ACC112 (cell line): Measurements from ENCODE around the gene TBC1D1.

Experiments
- H2AFZ ChIP-seq: fragments of 200-600 bp; sonication (generic); one replicate; pipeline ENCODE4 v1.6.0; 2017; ENCODE audit warnings: antibody characterized with exemption, low read length; ENCODE audit not compliant: unreplicated experiment
- H3K27ac ChIP-seq: fragments of 200-600 bp; sonication (generic); 2 replicates; pipeline ENCODE4 v1.5.1; 2014; ENCODE audit warnings: low read depth, mild to moderate bottlenecking, antibody characterized with exemption, low read length, moderate library complexity
- H3K27me3 ChIP-seq: fragments of 200-600 bp; sonication (generic); 2 replicates; pipeline ENCODE4 v1.6.1; 2014; ENCODE audit warnings: mild to moderate bottlenecking, antibody characterized with exemption, low read length, moderate library complexity, mixed read lengths; ENCODE audit not compliant: insufficient read depth
- H3K36me3 ChIP-seq: fragments of 200-600 bp; sonication (generic); 2 replicates; pipeline ENCODE4 v1.6.1; 2016; ENCODE audit warnings: mild to moderate bottlenecking, antibody characterized with exemption, low read length, moderate library complexity, mixed read lengths; ENCODE audit not compliant: insufficient read depth
- H3K4me1 ChIP-seq: fragments of 200-600 bp; sonication (generic); one replicate; pipeline ENCODE4 v1.6.1; 2016; ENCODE audit warnings: low read length, mixed read lengths; ENCODE audit not compliant: insufficient read depth, unreplicated experiment, control insufficient read depth
- H3K4me3 ChIP-seq: fragments of 200-600 bp; sonication (generic); 2 replicates; pipeline ENCODE4 v1.5.1; 2014; ENCODE audit warnings: mild to moderate bottlenecking, low read depth, low read length
- H3K79me2 ChIP-seq: fragments of 200-600 bp; sonication (generic); one replicate; pipeline ENCODE4 v1.6.0; 2016; ENCODE audit warnings: low read length; ENCODE audit not compliant: control insufficient read depth, unreplicated experiment, insufficient read depth

Gene TBC1D1

DNA sequence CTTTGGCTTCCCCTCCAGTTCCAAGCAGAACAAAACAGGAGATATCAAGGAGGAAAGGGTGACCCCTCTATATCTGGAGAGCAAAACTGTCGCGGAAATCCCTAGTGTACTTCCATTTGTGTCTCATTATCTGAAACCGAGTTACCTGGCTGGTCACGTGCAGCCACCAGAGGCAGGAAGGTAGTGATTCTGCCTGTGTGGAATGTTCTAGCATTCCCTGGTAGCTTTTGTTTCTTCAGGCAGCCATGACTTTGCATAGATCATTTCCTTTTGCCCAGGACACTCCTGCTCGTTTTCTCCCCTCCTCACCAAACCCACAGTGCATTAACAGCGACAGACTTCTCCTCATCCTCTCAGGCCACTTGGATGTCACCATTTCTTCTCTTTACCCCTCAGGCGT is 177.2 kb downstream of the TBC1D1 start:
- no peak overlapping the region for H2AFZ ChIP-seq
- H3K27me3 ChIP-seq, result no peaks in the 10 kb centered on the region
- H3K36me3 ChIP-seq, result no peaks in the 10 kb centered on the region
- no peak overlapping the region for H3K27ac ChIP-seq
- H3K79me2 ChIP-seq, result no peaks in the 10 kb centered on the region
- no peak overlapping the region for H3K4me3 ChIP-seq
- H3K4me1 ChIP-seq, result peaks cover 3% of the 10 kb centered on the region

DNA sequence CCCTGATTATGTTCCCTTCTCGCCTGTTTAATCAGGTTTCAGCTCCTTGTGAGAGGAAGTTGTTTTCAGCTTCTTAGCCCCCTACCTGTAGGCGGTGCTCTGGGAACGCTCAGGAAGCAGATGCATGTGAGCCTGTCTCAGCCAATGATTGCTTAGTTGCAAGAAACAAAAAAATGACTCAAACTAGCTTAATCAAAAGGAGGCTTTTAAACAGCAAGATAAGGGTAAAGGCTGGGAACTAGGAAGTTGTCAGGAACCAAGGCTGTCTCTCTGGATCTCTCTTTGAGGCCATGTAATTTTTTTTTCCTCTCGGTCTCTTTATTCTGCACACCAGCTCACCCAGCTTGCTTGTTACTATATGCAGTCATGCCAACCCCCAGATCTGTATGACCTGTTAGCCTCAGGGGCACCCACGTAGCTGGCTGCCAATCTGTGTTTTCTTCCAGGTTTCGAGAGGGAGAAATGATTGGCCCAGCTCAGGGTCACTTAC is 178.4 kb downstream of the TBC1D1 start:
- no peaks in the 10 kb centered on the region for H3K36me3 ChIP-seq
- H3K4me1 ChIP-seq, result peaks cover 3% of the 10 kb centered on the region
- H3K4me3 ChIP-seq, result no peak overlapping the region
- H3K27ac ChIP-seq, result no peak overlapping the region
- H3K27me3 ChIP-seq, result no peaks in the 10 kb centered on the region
- H3K79me2 ChIP-seq, result no peaks in the 10 kb centered on the region
- H2AFZ ChIP-seq, result no peak overlapping the region

DNA sequence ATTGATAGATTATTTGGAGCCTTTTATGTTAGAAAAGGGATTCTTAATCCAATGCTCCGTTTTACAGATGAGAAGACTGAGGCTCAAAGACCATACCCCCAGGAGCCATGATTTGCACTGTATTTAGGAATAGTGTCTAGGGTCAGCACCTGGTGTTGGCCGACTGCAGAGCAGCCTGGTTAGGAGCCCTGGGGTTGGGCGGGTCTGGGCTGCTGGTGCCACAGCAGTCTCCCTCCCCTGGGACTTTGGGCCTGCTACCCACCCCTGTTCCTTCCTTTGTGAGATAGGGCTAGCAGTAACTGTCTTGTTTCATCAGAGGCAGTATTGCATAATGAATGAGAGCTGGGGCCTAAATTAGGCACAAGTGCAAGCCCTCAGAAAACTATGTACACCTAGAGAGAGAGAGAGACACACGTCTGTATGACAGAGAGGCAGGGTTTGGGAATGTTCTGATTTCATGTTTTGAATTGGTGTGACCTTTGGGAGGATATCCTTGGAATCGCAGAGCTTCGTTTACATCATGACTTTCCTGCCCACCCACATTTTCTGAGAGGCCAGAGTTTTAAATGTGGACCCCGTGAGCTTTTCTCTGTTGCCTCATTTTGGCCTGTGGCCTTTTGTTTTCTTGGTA is 181.0 kb downstream of the TBC1D1 start:
- Histone ChIP-seq H3K4me1 (peaks cover 19% of the 10 kb centered on the region), H3K27ac (peak overlapping the region; percentile 33; the same call in 1 of the 2 replicates), H3K79me2 (no peaks in the 10 kb centered on the region), H3K4me3 (no peak overlapping the region), H3K27me3 (no peaks in the 10 kb centered on the region), H2AFZ (no peak overlapping the region), H3K36me3 (no peaks in the 10 kb centered on the region)

DNA sequence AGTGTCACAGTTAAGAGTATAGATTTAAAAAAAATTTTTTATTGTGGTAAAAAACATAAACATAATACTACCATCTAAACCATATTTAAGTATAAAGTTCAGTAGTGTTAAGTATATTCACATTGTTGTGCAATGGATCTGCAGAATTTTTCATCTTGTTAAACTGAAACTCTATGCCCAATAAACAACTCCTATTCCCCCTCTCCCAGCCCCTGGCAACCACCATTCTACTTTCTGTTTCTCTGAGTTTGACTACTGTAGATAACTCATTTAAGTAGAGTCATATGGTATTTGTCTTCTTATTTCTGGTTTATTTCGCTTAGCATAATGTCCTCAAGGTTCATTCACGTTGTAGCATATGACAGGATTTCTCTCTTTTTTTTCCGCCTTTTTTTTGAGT is 181.7 kb downstream of the TBC1D1 start:
- no peaks in the 10 kb centered on the region for H3K27me3 ChIP-seq
- H3K4me1 ChIP-seq, result peaks cover 19% of the 10 kb centered on the region
- H3K79me2 ChIP-seq, result no peaks in the 10 kb centered on the region
- no peaks in the 10 kb centered on the region for H3K36me3 ChIP-seq
- H3K4me3 ChIP-seq, result no peak overlapping the region
- H2AFZ ChIP-seq, result no peak overlapping the region
- peak overlapping the region; percentile 33; the same call in 1 of the 2 replicates for H3K27ac ChIP-seq

DNA sequence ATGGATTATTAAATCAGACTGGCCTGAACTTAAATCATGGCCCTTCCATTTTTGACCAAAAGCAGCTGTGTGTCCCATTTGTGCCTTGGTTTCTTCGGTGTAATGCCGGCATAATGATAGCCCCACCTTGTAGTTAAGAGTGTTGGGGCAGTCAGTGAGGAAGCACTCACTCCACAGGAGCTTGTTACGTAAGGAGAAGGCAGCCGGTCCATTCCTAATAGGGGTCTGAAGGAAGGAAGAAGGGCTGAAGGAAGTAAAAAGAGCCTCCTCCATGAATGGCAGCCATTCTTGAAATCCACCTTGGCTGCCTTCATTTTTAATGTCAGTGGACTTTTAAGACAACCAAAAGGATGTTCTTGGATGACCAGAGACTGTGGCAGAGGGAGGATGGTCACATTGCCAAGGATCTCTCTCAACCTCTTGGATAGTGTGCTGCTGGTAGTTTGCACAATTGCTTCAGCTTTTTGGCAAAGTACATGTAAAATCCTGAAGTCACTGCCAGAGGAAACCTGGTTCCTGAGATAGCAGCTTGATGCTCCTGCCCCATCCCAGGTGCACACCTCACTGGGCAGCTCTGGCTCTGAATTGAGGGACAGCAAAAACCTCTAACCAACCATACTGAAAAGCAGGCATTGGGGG is 182.8 kb downstream of the TBC1D1 start:
- Histone ChIP-seq H3K4me1 (peaks cover 26% of the 10 kb centered on the region), H3K79me2 (no peaks in the 10 kb centered on the region), H3K27ac (no peak overlapping the region), H3K36me3 (no peaks in the 10 kb centered on the region), H3K4me3 (no peak overlapping the region), H3K27me3 (no peaks in the 10 kb centered on the region), H2AFZ (no peak overlapping the region)

DNA sequence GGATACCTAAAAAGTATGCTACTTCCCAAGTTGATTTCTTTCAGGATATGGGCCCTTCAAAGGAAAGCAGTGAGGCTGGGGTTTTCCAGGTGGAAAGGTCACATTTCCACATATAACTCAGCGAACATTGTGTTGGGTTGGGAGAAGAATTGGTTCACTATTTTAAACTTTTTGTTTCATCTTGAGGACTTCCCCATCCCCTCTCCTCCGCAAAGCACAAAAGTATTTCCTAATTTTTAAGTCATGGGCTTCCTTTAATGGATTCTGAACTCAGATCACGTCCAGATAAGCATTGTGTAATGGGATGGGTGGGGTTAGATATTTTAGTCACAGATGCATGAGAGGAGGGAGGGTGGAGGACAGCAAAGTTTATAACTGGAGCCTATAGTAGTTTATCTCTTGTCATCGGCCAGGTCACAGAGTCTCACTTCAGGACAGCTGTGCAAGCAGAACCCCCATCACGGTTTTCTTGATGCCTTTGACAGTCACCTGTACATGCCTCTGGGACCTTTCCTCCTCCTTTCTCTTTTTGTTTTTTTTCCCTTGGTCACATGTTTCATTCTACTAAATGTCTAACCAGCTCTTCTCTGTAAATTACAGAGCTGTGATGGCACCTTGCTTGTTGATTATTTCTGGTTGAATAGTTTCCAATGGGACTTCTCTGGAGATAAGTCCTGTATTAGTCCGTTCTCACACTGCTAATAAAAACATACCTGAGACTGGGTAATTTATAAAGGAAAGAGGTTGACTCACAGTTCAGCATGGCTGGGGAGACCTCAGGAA is 184.7 kb downstream of the TBC1D1 start:
- no peaks in the 10 kb centered on the region for H3K36me3 ChIP-seq
- peaks cover 42% of the 10 kb centered on the region for H3K4me1 ChIP-seq
- peak overlapping the region; percentile 72 for H2AFZ ChIP-seq
- H3K4me3 ChIP-seq, result peak overlapping the region; percentile 30; the same call in 1 of the 2 replicates
- no peaks in the 10 kb centered on the region for H3K79me2 ChIP-seq
- no peaks in the 10 kb centered on the region for H3K27me3 ChIP-seq
- peak overlapping the region; percentile 90 for H3K27ac ChIP-seq

DNA sequence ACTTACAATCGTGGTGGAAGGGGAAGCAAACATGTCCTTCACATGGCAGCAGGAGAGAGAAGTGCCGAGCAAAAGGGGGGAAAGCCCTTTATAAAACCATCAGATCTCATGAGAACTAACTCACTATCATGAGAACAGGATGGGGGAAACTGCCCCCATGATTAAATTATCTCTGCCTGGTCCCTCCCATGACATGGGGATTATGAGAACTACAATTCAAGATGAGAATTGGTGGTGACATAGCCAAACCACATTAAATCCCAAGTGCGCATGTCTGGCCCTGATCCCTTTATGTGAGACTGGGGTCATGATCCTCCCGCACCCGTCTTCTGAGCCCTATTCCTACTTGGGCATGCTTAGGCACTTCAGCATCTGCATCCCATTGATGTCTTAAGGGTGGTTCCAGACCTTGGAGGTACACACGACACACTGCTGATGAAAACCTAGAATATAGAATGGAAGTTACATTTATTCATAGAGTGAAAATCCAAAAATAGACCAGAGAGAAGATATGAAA is 185.3 kb downstream of the TBC1D1 start:
- Histone ChIP-seq H3K36me3 (no peaks in the 10 kb centered on the region), H3K27ac (peak overlapping the region; percentile 90; the same call in 1 of the 2 replicates), H3K27me3 (no peaks in the 10 kb centered on the region), H3K4me3 (no peak overlapping the region), H2AFZ (no peak overlapping the region), H3K4me1 (peaks cover 42% of the 10 kb centered on the region), H3K79me2 (no peaks in the 10 kb centered on the region)

DNA sequence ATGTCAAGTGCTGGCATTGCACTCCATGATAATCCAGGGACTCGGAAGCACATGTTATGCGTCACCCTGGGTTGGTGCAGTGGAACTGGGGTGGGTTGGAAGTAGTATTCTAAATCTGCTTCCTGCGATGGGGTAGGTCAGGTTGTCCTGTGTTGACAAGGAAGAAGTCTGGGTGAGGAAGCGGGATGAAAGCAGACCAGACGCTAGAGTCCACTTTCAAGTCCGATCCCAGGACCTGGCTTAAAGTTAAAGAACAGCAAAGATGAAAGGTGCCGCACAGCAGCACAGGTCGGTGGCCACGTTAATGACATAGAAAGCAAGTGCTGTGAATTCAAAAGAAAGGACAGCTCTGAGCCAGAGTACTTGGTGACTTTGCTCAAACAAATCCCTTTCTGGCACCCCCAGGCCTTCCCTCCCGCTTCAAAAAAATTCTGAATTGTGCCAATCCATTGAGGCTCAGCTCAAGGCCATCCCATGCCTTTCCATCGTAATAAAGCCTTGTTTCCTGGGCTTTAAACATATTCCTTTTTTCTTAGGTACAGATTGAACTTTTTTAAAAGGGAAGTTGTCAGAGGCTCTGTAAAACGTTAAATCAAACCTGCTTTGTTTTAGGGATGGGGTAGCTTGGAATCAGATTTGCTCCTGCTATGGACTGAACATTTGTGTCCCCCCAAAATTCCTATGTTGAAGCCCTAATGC is 187.1 kb downstream of the TBC1D1 start:
- H3K4me3 ChIP-seq, result no peak overlapping the region
- H3K36me3 ChIP-seq, result no peaks in the 10 kb centered on the region
- H3K79me2 ChIP-seq, result no peaks in the 10 kb centered on the region
- no peak overlapping the region for H2AFZ ChIP-seq
- H3K4me1 ChIP-seq, result peaks cover 50% of the 10 kb centered on the region
- no peaks in the 10 kb centered on the region for H3K27me3 ChIP-seq
- peak overlapping the region; percentile 88 for H3K27ac ChIP-seq

DNA sequence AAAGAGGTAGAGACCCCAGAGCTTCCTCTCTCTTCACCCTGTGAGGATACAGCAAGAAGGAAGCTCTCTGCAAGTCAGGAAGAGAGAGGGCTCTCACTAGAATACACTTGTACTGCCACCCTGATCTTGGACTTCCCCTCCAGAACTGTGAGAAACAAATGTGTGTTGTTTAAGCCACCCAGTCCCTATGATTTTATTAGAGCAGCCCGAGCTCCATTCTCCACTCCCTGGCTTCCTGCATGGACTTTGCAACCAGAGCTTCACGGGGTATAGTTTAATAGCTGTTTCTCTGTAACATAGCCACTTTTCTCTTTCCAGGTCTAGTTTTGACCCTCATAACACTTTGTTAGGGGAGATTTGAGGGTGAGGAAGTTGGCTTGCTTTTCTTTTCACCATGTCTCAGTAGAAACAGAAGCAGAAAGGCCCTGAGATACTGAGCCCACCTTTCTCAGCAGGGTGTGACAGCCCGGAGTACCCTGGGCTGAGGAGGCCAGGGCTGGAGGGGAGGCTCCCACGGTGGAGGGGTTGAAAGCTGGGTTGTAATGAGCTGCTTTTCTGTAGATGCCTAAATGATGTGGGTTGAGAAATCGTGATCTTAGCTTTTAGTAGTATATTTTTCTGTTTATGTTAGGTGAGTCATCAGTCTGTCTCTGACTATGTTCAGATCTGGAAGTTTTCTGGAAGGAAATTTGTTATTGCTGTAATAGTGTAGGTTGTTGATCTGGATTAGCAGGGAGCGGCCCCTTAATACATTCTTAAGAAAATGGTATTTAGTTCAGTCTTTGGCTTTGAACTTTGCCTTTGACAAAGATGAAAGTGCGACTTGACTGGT is 187.9 kb downstream of the TBC1D1 start:
- Histone ChIP-seq H3K79me2 (no peaks in the 10 kb centered on the region), H2AFZ (no peak overlapping the region), H3K36me3 (no peaks in the 10 kb centered on the region), H3K27me3 (no peaks in the 10 kb centered on the region), H3K4me1 (peaks cover 58% of the 10 kb centered on the region), H3K27ac (peak overlapping the region; percentile 88), H3K4me3 (peak overlapping the region; percentile 20; the same call in 1 of the 2 replicates)
